Osteocyte (in vitro differentiated cells): ENCODE measurements around the gene TGM1. TPM values are rescaled to one million over a fixed set of nuclear protein-coding genes. Genes with fewer than 3 reads are reported as not detected.
"Not testable (repeated sequence)": the region's sequence is repeated elsewhere in the genome, so short reads cannot be mapped to it uniquely, and the experiment has no call there.

ENCODE experiments used
- DNase-seq: peaks from one replicate; pipeline ENCODE4 v3.0.0; 2021; ENCODE audit warnings: mixed read lengths; ENCODE audit not compliant: unreplicated experiment; ENCODE audit errors: extremely low spot score
- H3K27ac Mint-ChIP-seq: one replicate; pipeline ENCODE4 v1.8.0; 2021; ENCODE audit warnings: mild to moderate bottlenecking, mixed read lengths; ENCODE audit not compliant: unreplicated experiment
- H3K27me3 Mint-ChIP-seq: one replicate; pipeline ENCODE4 v1.8.0; 2021; ENCODE audit warnings: mixed read lengths; ENCODE audit not compliant: unreplicated experiment
- H3K36me3 Mint-ChIP-seq: one replicate; pipeline ENCODE4 v1.8.0; 2021; ENCODE audit warnings: mixed read lengths; ENCODE audit not compliant: unreplicated experiment
- H3K4me1 Mint-ChIP-seq: one replicate; pipeline ENCODE4 v1.8.0; 2021; ENCODE audit warnings: mixed read lengths; ENCODE audit not compliant: unreplicated experiment
- H3K4me3 Mint-ChIP-seq: one replicate; pipeline ENCODE4 v1.8.0; 2021; ENCODE audit warnings: mild to moderate bottlenecking, moderate library complexity, mixed read lengths; ENCODE audit not compliant: unreplicated experiment
- H3K9me3 Mint-ChIP-seq: one replicate; pipeline ENCODE4 v1.8.0; 2021; ENCODE audit warnings: mixed read lengths; ENCODE audit not compliant: unreplicated experiment
- total RNA-seq: library from RNA; stranded (reverse); gene quantifications from 2 replicates; pipeline ENCODE4 v1.2.1, GENCODE V29; 2021
- TF ChIP-seq, protein P1 (sequence below): fragments of 200-600 bp; sonication (generic); IDR thresholded peaks from 2 replicates; pipeline ENCODE4 v1.5.0; 2021; ENCODE audit warnings: antibody characterized with exemption, mild to moderate bottlenecking, moderate library complexity

TGM1 gene
- total RNA-seq, 1 donor from 2014 or later: 2.1 TPM

DNA sequence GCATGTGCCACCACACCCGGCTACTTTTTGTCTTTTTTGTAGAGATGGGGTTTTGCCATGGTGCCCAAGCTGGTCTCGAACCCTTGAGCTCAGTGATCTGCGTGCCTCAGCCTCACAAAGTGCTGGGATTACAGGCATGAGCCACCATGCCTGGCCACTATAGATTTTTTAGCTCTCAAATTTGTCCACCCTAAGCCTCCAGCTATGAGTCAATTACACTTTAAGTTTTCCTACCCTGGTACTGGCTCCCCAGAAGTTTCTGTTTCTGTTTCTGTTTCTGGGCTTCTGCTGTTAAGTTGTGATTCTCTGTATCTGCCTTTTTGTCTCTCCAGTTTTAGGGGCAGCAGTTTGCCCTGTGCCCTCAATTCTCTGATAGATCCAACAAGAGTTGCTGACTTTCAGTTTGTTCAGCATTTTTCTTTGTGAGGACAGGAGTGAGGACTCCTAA is 16.2 kb downstream of the TGM1 start:
- H3K9me3 Mint-ChIP-seq: no peaks in the 10 kb centered on the region
- H3K36me3 Mint-ChIP-seq: no peaks in the 10 kb centered on the region
- peaks cover 19% of the 10 kb centered on the region for H3K4me1 Mint-ChIP-seq
- no peaks in the 10 kb centered on the region for H3K27me3 Mint-ChIP-seq
- H3K4me3 Mint-ChIP-seq: no peak overlapping the region
- TF ChIP-seq, protein P1, sequence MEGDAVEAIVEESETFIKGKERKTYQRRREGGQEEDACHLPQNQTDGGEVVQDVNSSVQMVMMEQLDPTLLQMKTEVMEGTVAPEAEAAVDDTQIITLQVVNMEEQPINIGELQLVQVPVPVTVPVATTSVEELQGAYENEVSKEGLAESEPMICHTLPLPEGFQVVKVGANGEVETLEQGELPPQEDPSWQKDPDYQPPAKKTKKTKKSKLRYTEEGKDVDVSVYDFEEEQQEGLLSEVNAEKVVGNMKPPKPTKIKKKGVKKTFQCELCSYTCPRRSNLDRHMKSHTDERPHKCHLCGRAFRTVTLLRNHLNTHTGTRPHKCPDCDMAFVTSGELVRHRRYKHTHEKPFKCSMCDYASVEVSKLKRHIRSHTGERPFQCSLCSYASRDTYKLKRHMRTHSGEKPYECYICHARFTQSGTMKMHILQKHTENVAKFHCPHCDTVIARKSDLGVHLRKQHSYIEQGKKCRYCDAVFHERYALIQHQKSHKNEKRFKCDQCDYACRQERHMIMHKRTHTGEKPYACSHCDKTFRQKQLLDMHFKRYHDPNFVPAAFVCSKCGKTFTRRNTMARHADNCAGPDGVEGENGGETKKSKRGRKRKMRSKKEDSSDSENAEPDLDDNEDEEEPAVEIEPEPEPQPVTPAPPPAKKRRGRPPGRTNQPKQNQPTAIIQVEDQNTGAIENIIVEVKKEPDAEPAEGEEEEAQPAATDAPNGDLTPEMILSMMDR: no peak
- H3K27ac Mint-ChIP-seq: no peak overlapping the region
- DNase-seq: no peak

DNA sequence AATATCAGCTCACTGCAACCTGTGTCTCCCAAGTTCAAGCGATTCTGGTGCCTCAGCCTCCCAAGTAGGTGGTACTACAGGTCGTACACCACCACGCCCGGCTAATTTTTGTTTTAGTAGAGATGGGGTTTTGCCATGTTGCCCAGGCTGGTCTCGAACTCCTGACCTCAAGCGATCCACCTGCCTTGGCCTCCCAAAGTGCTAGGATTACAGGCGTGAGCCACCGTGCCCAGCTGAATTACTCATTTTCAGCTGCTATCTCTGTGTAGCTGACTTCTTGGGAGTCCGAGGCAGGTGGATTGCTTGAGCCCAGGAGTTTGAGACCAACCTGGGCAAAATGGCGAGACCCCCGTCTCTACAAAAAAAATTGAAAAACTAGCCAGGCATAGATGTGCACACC is 17.6 kb downstream of the TGM1 start:
- H3K4me3 Mint-ChIP-seq, H3K27me3 Mint-ChIP-seq, H3K9me3 Mint-ChIP-seq, H3K27ac Mint-ChIP-seq, DNase-seq, H3K36me3 Mint-ChIP-seq: not testable (repeated sequence)
- H3K4me1 Mint-ChIP-seq: peaks cover 31% of the 10 kb centered on the region

DNA sequence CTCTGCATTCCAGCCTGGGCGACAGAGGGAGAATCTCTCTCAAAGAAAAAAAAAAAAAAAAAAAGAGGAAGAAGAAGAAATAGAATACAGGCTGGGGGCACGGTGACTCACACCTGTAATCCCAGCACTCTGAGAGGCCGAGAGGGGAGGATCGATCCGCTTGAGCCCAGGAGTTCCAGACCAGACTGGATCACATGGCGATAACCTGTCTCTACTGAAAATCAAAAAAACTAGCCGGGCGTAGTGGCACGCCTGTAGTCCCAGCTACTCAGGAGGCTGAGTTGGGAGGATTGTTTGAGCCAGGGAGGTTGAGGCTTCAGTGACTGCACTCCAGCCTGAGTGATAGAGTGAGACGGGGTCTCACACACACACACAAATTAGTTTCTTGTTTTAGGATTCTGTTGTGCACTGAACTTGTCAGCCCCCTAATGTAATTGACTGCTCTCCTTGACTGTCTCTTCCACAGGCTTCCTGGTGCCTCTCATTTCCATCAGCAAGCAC is 19.6 kb downstream of the TGM1 start:
- Mint-ChIP-seq H3K9me3 (no peaks in the 10 kb centered on the region), H3K4me1 (peaks cover 45% of the 10 kb centered on the region), H3K4me3 (peak overlapping the region; percentile 88), H3K27ac (peak overlapping the region; percentile 100), H3K27me3 (no peaks in the 10 kb centered on the region), H3K36me3 (peaks cover 15% of the 10 kb centered on the region)
- no peak for DNase-seq
- TF ChIP-seq, protein P1: no peak

DNA sequence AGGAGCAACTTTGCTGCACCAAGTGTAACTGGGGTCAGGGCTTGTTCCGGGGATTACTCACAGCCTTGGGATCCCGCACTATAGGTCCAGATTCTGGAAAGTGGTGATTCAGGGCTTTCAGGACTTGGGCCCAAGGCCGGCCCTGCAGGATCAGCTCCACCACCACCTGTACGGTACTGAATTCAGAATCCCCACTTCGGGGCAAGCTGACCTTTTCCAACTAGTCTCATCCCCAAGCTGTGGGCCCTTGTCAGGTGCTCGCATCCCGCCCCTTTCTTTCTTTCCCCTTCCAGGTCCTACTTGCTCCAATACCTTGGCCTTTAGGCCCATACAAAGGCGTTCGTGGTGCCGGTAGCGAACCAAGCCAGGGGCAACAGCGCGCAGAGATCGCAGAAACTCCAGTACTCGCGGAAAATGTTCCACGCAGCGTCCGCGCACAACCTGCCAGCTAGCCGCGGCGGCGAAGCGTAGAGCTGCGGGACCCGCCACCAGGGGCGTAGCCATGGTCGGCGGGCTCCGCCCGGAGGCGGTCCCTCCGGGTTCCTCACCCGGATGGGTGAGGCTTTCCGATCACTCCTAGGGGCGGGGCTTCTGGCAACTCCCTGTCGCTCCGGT is 21.0 kb downstream of the TGM1 start:
- H3K4me3 Mint-ChIP-seq: peak overlapping the region; percentile 88
- peaks cover 30% of the 10 kb centered on the region for H3K36me3 Mint-ChIP-seq
- H3K4me1 Mint-ChIP-seq: peaks cover 44% of the 10 kb centered on the region
- no peaks in the 10 kb centered on the region for H3K9me3 Mint-ChIP-seq
- H3K27ac Mint-ChIP-seq: peak overlapping the region; percentile 100
- H3K27me3 Mint-ChIP-seq: no peaks in the 10 kb centered on the region
- DNase-seq: peak; percentile 97
- TF ChIP-seq, protein P1: peak; percentile 63

DNA sequence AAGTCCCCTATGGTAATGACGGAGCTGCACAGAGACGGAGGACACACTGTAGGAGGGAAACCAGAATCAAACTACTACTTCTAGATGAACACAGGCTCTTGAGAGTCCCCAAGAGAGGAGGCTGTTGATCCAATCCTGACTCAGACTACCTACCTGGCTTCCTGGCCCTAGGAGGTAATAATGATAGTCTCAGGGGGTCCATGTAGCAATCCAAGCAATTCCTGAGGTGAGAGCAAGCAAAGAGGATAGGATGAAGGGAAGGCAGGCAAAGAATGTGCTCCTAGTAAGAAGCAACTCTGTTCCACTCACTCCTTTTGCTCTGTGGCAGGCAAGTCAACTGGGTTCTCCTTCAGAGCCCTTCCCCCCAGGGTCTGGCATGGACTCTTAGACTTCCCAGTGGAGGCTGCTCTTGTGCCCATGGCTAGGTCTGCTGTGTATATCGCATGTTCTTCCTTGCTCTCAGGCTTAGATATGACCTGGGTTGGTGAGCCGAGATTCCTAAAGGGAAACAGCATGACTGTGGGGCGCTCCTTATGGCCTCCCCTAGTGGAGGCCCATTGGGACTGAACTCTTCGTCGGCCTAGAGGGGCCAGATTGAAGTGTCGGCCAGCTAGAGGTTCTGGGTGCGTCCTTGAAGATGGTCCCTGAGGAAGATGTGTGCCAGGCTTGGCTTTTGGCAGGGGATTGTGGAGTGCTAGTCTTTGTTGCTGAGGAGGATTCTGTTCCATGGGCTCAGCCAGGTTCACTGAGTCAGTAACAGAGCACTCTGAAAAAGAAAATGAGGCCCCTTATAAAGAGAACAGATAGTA is 22.7 kb downstream of the TGM1 start:
- Mint-ChIP-seq H3K4me1 (peaks cover 45% of the 10 kb centered on the region), H3K27me3 (no peaks in the 10 kb centered on the region)

More for the DNA sequence above, 22.7 kb downstream of the TGM1 start:
- peak overlapping the region; percentile 34 for H3K27ac Mint-ChIP-seq
- peaks cover 43% of the 10 kb centered on the region for H3K36me3 Mint-ChIP-seq
- no peaks in the 10 kb centered on the region for H3K9me3 Mint-ChIP-seq
- TF ChIP-seq, protein P1: no peak
- peak overlapping the region; percentile 88 for H3K4me3 Mint-ChIP-seq
- DNase-seq: no peak
